Measurements from ENCODE around the gene AUTS2.
A peak's percentile ranks its signal among the peaks of the same experiment; 100 is the strongest.

The AUTS2 gene

DNA sequence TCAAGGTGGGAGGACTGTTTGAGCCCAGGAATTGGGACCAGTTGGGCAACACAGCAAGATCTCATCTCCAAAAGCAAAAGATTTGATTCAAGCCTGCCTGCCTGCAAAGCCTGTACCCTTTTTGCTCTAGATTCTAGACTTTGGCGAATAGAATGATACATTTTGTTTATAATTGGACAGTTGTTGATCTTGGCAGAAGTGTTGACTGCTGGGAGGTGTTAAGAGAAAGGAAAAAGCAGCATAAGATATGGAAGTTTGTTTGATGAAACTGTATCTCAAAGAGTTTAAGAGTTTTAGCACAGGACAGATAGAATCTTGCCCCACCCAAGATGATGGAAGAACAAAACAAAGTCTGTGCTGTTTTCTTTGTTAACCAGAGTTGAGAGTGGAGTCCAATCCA, 224.1 kb downstream of the AUTS2 start:
- Mint-ChIP-seq H3K9me3 (no peaks in the 10 kb centered on the region), H3K27ac (no peak overlapping the region), H3K27me3 (peaks cover 4% of the 10 kb centered on the region), H3K4me3 (no peak overlapping the region), H3K4me1 (peaks cover 26% of the 10 kb centered on the region), H3K36me3 (ENCODE audit: low read depth) (no peaks in the 10 kb centered on the region)
- no peak for DNase-seq
- ATAC-seq = no peak

DNA sequence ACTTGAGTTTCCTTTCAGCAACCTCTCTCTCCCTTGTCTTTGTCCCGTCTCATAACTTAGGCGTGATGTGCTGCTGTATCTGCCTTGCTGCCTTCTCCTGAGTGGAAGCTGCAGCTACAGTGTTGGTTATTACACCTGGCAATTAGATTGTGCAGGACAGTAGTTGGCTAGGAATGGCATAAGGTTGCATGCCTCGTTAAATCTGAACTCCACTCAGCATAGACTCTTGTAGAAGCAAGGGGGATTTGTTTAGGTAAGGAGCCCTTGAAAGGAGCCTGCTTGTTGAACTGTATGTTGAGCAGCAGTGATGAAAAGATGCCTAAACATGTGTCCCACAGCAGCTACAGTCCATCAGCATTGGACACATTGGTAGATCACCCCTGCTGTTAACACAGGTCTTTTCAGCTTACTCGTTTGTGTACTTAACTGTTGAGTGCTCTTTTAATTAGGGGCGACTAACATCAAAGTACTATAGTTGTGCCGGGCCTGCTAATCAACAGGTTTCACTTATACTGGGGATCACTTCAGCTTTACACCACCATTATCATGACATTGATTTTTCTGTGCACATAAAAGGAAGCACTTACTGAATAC, 225.0 kb downstream of the AUTS2 start:
- Mint-ChIP-seq H3K27ac (no peak overlapping the region), H3K4me3 (peak overlapping the region; percentile 71), H3K9me3 (no peaks in the 10 kb centered on the region), H3K36me3 (ENCODE audit: low read depth) (no peaks in the 10 kb centered on the region), H3K27me3 (peaks cover 7% of the 10 kb centered on the region), H3K4me1 (peaks cover 32% of the 10 kb centered on the region)
- DNase-seq (no peak), ATAC-seq (no peak)

DNA sequence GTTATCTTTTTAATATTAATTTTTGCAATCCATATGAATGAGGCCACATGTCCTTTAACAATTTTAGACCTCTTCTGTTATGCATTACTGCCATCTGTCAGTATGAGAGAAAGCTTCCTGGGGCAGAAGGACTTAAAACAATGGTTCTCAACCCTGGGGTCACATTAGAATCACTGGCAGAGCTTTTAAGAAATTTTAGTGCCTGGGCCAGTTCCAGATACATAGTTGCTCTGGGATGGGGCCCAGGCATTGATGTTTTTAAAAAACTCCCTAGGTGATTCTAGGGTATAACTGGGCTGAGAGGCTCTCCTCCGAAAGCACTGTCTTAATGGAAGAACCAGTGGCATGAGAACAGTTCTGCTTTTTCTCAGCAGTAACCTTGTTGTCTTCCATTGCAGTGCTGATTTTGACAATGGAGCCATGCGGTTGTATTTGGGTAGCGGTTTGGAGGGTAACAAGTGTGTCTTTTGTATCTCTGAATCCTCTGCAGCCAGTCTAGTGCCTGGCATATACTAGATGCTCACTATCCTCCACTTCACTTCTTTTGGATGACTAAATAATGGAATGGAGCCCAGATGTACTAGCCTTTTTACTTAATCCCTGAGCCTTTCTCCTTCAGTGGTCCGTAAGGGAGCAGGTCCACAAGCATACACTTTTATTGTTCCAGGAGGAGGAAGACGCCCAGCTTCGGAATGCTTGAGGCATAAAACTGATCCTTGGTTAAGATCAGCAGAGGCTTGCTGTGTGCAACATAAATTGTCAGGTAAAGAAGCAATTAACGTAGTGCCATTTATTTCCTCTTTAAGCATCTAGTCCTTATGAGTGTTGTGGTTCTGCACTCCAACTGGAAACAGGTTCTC, 227.1 kb downstream of the AUTS2 start:
- H3K4me3 Mint-ChIP-seq = no peak overlapping the region
- no peaks in the 10 kb centered on the region for H3K9me3 Mint-ChIP-seq
- no peak overlapping the region for H3K27ac Mint-ChIP-seq
- ATAC-seq = no peak
- no peaks in the 10 kb centered on the region for H3K36me3 Mint-ChIP-seq (ENCODE audit: low read depth)
- peaks cover 9% of the 10 kb centered on the region for H3K27me3 Mint-ChIP-seq
- H3K4me1 Mint-ChIP-seq = peaks cover 32% of the 10 kb centered on the region
- no peak for DNase-seq

DNA sequence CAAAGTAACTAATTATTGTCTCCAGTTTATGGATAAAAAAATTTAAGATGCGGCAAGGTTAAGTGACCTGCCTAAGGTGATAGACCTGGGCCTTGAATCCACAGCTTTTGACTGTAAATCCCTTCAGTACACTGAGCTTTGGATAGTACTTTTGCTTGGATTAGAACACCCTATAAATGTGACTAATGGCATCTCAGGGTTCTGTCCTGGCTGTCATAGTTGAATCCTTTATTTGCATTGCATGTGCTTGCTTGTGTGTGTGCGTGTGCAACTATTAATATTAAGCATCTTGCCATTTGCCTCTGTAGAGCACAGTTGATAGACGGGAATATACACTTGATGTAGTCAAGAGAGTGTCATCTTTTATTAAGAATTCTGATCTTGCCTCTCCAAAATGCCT, 228.0 kb downstream of the AUTS2 start:
- H3K36me3 Mint-ChIP-seq (ENCODE audit: low read depth) = no peaks in the 10 kb centered on the region
- no peak for DNase-seq
- H3K4me3 Mint-ChIP-seq = no peak overlapping the region
- no peak for ATAC-seq
- H3K27ac Mint-ChIP-seq = no peak overlapping the region
- no peaks in the 10 kb centered on the region for H3K9me3 Mint-ChIP-seq
- H3K27me3 Mint-ChIP-seq = peaks cover 9% of the 10 kb centered on the region
- peaks cover 32% of the 10 kb centered on the region for H3K4me1 Mint-ChIP-seq

DNA sequence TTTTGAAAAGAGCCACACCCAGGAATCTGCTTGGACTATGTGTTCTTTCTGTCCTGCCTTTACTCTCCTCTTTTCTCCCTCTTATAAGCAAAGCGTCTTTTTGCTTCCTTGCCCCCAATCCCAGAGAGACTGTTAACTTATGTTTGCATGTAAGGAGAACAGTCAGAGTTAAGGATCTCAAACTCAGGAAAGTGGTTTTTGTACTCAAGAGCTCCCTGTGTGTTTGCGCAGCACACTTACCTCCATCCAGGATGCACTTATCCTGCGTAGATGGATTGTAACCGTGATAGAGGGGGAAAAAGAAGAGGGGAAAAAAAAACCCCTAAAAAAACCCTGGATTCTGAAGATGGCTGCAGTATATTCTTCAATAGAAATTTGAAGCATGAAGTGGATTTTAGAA, 228.9 kb downstream of the AUTS2 start:
- Mint-ChIP-seq H3K27ac (no peak overlapping the region), H3K27me3 (peaks cover 9% of the 10 kb centered on the region), H3K9me3 (no peaks in the 10 kb centered on the region), H3K4me1 (peaks cover 32% of the 10 kb centered on the region), H3K4me3 (no peak overlapping the region), H3K36me3 (ENCODE audit: low read depth) (no peaks in the 10 kb centered on the region)
- DNase-seq (no peak), ATAC-seq (no peak)

DNA sequence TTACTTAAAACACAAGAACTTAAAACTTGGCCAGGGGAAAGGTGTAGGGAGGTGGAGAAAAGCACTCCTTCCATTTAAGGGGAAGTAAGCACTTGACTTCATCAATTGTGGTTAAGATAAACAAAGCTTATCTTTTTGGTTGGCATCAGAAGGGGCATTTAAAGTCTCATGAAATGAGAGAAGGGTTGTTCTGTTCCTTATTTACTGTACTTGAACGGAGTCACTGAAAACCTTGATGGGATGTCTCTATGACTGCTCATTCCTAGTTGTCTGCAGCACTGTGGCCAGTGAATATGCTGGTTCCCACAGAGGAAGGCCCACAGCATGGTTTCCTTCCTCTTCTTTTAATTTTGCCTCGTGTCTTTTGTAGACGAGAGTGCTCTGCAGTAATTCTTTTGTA, 229.3 kb downstream of the AUTS2 start:
- no peak for DNase-seq
- H3K36me3 Mint-ChIP-seq (ENCODE audit: low read depth) = no peaks in the 10 kb centered on the region
- ATAC-seq = no peak
- no peak overlapping the region for H3K4me3 Mint-ChIP-seq
- H3K27me3 Mint-ChIP-seq = peaks cover 9% of the 10 kb centered on the region
- no peaks in the 10 kb centered on the region for H3K9me3 Mint-ChIP-seq
- peaks cover 32% of the 10 kb centered on the region for H3K4me1 Mint-ChIP-seq
- H3K27ac Mint-ChIP-seq = no peak overlapping the region

DNA sequence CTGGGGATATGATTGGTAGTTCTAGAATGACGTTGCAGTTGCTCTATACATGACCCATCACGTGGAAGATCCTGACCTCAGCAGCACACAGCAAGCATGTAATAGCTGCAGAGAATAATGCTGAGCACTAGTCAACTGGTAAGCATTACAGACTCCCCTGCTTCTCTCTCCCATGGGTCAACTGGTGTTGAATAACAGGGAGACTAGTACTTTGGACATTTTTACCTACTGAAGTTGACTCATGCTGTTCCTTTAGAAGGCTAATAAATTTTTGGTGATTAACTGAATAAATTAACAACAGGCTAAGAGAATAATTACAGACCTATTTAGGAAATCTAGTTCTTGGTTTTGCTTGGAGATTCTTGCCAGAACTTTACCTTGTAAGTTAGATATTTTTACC, 234.1 kb downstream of the AUTS2 start:
- Mint-ChIP-seq H3K27me3 (peaks cover 5% of the 10 kb centered on the region), H3K4me1 (peaks cover 7% of the 10 kb centered on the region), H3K36me3 (ENCODE audit: low read depth) (no peaks in the 10 kb centered on the region), H3K9me3 (no peaks in the 10 kb centered on the region), H3K27ac (no peak overlapping the region), H3K4me3 (no peak overlapping the region)
- DNase-seq = no peak
- ATAC-seq = no peak

DNA sequence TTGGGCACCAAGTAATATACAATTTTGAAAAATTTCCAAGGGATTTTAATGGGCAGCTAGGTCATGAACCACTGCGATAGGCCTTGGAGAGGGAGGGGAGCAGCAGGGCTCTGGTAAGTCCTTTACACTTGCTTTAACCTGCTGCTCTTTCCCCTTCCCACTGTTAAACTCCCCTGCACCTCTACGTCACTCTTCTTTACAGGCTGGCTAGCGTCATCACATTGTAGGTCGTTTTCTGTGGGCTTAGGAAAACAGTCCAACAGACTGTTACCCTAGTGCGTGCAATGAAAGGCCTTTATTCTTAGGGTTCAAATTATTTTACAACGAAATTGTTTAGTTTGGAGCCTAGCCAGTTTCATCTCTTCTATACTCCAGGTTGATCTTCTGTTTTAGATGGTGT, 235.7 kb downstream of the AUTS2 start:
- no peaks in the 10 kb centered on the region for H3K36me3 Mint-ChIP-seq (ENCODE audit: low read depth)
- H3K27me3 Mint-ChIP-seq = peaks cover 2% of the 10 kb centered on the region
- H3K27ac Mint-ChIP-seq = no peak overlapping the region
- H3K4me1 Mint-ChIP-seq = no peaks in the 10 kb centered on the region
- ATAC-seq = no peak
- H3K4me3 Mint-ChIP-seq = no peak overlapping the region
- H3K9me3 Mint-ChIP-seq = no peaks in the 10 kb centered on the region
- DNase-seq = no peak

DNA sequence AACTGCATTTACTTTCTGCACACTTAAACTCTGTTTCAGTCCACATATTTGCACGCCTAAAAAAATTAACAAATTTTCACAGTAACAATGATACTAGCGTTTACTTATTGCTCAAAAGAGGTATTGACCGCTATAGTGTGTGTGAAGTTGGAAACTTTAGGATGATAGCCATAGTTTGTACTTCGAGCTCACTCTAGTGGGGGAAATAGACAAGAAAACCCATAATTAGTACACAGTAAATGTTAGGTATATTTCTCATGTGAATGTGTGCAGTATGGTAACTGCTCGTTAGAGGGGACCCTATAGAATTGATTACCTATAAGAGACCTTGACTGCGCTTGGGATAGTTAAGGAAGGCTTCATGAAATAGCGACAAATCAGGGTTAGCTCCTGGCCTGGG, 238.4 kb downstream of the AUTS2 start:
- ATAC-seq (no peak), DNase-seq (no peak)
- Mint-ChIP-seq H3K27me3 (no peaks in the 10 kb centered on the region), H3K36me3 (ENCODE audit: low read depth) (no peaks in the 10 kb centered on the region), H3K4me1 (peaks cover 2% of the 10 kb centered on the region), H3K4me3 (no peak overlapping the region), H3K9me3 (no peaks in the 10 kb centered on the region), H3K27ac (no peak overlapping the region)

DNA sequence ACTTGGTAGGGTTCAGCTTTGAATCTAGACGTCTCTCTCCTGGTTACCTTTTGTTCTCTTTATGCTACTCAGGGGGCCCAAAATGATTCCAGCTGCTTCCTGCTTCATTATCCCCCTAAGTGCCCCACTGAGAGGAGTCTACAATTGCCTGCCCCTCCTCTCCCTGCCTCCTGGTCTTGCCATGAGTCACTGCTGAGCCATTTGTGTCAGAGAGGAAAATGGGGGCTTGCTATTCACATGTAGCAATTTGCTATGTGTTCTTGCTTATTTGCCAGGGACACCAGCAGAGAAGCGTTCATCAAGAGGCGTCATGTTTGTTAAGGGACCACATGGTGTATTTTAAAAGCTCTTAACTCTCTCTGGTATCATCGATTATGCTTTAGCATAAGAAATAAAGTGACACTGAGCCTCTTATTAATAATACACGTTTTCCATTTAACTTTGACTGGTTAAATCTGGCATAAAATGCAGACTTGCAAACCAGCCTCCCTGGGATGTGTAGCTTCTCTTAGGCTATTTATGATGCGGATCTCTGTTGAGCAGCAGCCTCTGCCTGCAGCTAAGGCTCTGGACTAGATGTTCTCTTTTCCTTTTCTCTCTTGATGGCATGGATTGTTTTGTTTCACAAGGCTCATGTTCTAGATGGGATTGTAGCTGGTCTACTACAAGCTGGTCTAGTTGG, 239.3 kb downstream of the AUTS2 start:
- H3K36me3 Mint-ChIP-seq (ENCODE audit: low read depth) = no peaks in the 10 kb centered on the region
- no peak overlapping the region for H3K27ac Mint-ChIP-seq
- no peak overlapping the region for H3K4me3 Mint-ChIP-seq
- DNase-seq = no peak
- no peak for ATAC-seq
- no peaks in the 10 kb centered on the region for H3K9me3 Mint-ChIP-seq
- H3K4me1 Mint-ChIP-seq = peaks cover 2% of the 10 kb centered on the region
- no peaks in the 10 kb centered on the region for H3K27me3 Mint-ChIP-seq

DNA sequence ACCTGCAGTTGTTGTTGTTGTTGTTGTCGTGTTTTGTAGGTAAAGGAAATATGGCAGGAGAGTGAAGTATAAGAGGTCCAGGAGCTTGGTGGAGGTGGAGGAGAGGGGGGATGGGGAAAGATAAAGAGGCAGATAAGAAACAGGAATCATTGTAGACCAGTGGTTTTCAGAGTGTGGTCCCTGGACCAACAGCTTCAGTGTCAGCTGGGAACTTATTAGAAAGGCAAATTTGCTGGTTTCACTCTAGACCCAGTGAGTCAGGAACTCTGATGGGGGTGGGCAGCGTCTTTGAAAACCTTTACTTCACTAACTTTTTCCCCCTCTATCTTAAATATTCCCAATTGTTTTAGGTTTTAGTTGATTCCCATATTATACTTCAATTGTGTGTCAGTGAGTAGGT, 241.5 kb downstream of the AUTS2 start:
- Mint-ChIP-seq H3K27ac (no peak overlapping the region), H3K4me1 (peaks cover 13% of the 10 kb centered on the region), H3K36me3 (ENCODE audit: low read depth) (no peaks in the 10 kb centered on the region), H3K27me3 (no peaks in the 10 kb centered on the region), H3K9me3 (no peaks in the 10 kb centered on the region), H3K4me3 (no peak overlapping the region)
- DNase-seq = no peak
- ATAC-seq = no peak

DNA sequence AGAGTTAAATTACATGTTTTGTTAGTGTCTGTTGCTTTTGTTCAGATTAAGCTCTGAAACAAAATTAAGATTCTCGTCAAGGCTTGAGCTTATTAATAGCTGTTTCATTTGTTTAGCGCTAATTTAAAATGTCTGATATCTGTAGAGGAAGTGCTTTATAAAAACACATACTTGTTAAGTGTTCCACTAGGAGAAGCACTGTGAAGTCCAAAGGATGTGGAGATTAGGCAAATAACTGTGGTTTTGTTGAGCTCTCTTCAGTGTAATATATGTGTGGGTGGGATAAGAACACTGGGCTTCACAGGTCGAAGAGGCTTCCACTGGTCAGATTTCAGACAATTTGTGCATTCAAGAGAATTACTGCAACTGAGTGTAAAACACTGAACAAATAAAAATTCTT, 242.0 kb downstream of the AUTS2 start:
- Mint-ChIP-seq H3K4me3 (no peak overlapping the region), H3K4me1 (peaks cover 16% of the 10 kb centered on the region), H3K9me3 (no peaks in the 10 kb centered on the region), H3K27me3 (no peaks in the 10 kb centered on the region), H3K36me3 (ENCODE audit: low read depth) (no peaks in the 10 kb centered on the region), H3K27ac (no peak overlapping the region)
- DNase-seq (no peak), ATAC-seq (no peak)

DNA sequence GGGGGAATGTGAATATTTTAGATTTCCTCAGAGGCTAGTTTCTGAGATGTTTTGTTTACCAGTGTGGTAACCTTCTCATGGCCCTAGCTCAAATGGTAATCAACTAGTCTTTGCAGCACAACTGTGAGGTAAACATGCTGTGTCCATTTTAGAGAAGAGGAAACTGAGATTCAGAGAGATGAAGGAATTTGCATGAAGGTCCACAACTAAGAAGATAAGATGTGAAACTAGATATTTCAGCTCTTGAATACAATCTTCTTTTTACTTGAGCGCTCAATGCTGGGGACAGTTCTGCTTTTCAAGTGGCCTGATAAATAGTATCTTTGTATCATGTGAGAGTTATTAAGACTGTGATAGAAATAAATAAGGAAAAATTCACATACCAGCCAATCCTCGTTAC, 245.4 kb downstream of the AUTS2 start:
- no peak overlapping the region for H3K4me3 Mint-ChIP-seq
- no peaks in the 10 kb centered on the region for H3K36me3 Mint-ChIP-seq (ENCODE audit: low read depth)
- peaks cover 2% of the 10 kb centered on the region for H3K27me3 Mint-ChIP-seq
- peaks cover 19% of the 10 kb centered on the region for H3K4me1 Mint-ChIP-seq
- no peak for DNase-seq
- no peak overlapping the region for H3K27ac Mint-ChIP-seq
- ATAC-seq = no peak
- H3K9me3 Mint-ChIP-seq = no peaks in the 10 kb centered on the region

DNA sequence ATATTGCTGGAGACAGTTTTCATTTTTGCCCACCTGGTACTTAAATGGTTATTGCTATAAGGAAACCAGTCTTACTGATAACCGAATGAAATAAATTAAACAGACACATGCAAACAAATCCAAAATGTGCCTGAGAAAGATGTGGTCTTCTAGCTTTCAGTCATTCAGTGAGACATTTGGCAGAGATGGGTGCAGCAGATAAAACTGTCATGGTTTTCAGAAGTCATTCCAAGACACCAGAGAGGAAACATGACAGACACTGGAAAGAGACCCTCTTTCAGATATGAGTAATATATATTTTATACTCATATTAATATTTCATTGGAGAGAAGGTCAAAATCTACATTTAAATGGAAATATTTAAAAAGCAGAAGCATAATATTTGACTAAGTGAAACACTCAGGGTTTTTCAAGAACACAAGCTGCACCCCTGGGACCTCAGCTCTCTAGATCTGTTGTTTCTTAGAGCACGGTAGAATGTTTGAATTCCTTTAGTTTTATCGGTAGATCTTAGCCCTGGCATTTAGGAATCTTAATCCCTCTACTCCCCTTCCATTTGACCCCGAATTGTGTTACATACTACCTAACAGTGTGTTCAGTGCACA, 246.1 kb downstream of the AUTS2 start:
- no peak overlapping the region for H3K4me3 Mint-ChIP-seq
- H3K4me1 Mint-ChIP-seq = peaks cover 19% of the 10 kb centered on the region

More for the DNA sequence above, 246.1 kb downstream of the AUTS2 start:
- ATAC-seq (peak; percentile 20), DNase-seq (no peak)
- Mint-ChIP-seq H3K27ac (no peak overlapping the region), H3K9me3 (no peaks in the 10 kb centered on the region), H3K36me3 (ENCODE audit: low read depth) (no peaks in the 10 kb centered on the region), H3K27me3 (peaks cover 2% of the 10 kb centered on the region)
